Midbrain (tissue), 1 donor: ENCODE data around the gene AK9.

Source experiments
- DNase-seq: peaks from one replicate; lab custom pipeline; 2025; lab: John Stamatoyannopoulos, UW

The AK9 gene

DNA sequence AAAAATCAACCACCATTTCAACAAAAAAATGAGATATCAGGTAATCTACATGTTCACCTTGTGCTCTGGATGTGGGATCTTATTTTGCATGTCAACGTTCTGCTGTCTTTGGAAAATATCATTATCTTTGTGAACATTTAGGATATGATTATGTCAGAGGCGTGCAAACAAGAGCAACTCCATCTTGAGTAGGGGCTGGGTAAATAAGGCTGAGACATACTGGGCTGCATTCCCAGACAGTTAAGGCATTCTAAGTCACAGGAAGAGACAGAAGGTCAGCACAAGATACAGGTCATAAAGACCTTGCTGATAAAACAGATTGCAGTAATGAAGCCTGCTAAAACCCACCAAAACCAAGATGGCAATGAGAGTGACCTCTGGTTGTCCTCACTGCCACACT lies 179.2 kb downstream of the AK9 start:
- DNase-seq = no peak

DNA sequence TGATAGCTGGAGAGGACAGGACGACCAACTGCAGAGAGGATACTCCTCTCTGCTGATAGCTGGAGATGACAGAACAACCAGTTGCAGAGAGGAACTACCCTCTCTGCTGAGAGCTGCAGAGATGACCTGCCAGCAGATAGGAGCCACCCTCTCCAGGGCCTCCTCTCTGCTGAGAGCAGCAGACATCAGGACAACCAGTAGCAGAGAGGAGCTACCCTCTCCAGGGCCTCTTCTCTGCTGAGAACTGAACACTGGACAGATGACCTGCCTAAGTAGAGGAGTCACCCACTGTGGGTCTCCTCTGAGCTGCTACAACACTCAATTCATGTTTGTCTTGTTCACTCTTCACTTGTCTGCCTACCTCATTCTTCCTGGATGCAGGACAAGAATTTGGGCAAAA lies 180.6 kb downstream of the AK9 start:
- no peak for DNase-seq

DNA sequence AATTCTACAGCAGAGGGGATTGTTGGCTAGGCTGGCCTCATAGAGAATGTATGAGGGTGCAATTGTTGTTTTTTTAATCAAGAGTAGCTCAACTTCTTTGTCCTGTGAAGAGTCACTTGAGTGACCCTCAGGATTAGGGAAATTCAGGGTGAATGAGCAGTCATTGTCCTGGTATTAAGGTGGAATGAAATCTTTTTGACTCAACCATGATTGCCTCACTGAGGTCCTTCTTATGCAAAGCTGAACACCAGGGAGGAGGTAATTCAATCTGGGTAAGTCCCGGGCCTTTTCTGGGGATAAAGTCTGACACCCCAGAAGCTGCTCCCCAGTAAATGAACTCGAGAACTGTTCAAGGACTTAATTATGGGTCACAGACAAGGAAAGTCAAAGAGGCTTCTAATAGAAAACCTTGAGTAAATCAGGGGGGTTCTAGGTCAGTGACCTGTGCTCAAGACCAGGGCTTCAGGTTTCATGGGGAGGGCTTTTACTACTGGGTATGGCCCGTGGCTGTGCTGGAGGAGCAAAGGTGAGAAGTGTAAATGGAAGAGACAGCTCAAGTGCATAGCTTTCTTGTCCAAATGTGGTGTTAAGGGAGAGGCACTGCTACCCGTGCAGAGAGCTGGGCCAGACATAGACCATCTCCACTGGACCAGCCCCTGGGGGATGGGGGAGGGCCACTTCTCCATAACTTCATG lies 182.7 kb downstream of the AK9 start:
- DNase-seq = no peak

DNA sequence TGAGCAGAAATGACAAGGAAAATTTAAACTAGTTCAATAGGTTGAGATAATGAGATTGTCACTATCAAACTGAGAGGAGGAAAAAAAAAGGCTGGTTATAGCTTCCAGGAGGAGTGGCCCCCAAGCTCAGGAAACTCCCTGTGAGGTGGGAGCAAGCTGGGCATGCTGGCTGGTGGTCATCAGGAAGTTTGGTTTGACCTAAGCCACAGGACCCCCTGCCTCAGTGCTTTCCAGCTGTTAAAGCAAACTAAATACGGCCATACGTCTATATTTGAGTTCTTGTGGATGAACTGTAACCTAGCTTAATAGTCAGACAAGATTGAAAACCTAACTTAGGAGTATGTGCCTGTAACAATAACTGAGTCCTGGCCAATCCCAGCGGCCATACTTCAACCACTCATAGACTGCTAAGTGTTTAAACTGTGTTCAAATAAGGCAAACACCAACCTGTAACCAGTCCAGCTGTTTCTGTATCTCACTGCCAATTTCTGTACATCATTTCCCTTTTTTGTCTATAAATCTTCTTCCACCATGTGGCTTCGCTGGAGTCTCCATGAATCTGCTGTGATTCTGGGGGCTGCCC lies 183.4 kb downstream of the AK9 start:
- DNase-seq = no peak

DNA sequence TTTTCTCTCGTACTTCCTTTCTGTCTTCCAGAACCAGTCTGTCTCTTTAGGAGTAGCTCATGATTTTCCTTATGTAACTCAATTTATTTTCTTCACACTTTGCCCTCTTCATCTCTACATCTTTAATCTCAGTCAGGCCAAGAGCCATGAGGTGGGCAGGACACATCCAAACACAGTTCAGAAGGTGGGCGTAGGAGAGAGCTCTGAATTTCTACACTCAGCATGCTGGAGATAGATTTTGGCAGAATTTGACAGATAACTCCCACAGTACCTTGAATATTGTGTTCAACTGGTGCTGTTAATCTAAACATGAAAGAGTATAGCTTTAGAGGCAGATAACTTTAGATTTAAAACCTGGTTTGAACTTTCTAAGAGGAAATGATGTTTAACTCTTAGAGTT lies 184.2 kb downstream of the AK9 start:
- DNase-seq = no peak

DNA sequence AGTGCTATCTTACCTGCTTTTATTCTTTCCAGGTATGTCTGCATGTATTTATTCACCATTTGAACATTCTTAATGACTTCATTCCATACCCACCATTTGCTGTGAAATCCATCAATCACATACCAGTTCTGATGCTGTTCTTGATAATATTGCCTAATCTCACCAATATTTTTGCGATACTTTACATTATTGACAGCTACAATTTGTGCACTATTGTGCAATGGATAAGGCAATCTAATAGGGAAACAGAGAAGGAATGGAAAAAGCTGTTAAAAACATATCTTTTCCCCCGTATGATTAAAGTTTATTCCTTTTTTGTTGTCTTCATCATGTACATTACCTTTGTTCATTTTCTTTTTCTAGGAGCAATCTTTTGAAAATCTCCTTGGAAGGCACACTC lies 184.7 kb downstream of the AK9 start:
- no peak for DNase-seq

DNA sequence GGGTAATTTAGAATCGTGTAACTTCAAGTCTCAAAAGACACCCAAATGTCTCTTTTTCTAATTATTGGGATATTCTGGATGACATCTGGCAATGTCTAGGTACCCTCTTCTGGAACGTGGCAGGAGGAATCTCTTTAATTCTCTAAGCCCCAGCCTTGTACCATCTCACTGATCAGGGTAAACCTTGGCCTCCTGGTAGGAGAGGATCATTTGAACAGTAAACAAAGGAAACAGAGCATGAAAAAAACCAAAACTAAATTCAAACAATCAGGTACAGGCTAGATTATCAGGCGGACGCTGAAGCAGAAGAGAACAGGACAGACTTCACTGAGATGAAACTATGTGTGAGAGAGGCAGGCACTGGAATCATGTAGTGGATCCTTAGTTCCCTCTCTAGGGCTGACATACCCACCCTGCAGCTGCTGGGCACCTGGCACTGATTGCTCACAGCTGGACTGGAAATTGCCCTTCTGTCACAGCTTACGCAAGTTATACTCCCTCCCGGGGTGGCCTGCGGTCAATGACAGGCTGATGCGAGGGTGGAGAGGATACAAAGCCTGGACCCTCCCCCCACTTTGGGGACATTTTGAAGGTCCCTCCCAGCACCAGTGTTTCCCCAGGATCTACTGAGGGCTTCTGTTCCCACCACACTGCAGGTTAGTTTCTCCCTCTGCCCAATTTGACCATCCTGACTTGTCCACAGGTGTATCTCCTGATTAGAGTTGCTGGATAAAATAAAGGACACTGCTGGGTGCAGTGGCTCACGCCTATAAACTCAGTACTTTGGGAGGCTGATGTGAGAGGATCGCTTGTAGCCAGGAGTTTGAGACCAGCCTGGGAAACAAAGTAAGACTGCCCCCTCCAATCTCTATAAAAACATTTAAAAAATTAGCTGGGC lies 187.4 kb downstream of the AK9 start:
- no peak for DNase-seq

DNA sequence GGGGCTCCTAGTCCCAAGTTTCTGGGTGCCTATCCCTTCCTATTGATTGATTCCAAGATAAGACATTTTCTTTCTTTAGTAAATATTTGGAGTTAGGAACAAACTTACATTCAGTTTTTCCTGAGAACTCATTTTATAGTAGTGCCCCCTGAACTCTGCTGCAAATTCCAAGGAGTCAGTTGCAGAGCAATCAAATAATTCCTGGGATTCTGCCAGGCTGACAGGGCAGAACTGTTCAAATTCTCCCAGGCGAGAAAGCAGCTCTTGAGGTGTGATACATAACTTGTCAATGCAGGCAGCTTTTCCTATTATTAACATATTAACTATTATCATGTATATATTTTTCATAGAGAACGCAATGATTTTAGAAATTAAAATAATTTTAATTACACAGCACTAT lies 192.1 kb downstream of the AK9 start:
- no peak for DNase-seq

DNA sequence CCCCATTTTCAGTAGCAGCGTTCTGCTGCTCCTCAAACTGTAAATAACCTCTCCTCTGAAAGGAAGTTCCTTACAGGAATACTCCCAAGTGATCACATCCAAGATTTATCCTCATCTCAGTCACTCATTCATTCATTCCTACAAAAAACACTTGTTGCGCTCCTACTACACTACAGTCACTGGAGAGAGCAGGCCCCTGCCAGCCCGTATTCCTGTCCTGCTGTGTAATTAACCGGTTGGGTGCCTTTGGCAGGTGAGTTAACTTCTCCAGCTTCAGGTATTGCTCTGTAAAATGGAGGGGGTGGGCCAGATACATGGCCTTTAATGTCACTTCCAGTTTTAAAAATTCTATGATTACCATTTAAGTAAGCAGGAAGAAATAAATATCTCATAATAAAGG lies 192.9 kb downstream of the AK9 start:
- no peak for DNase-seq

DNA sequence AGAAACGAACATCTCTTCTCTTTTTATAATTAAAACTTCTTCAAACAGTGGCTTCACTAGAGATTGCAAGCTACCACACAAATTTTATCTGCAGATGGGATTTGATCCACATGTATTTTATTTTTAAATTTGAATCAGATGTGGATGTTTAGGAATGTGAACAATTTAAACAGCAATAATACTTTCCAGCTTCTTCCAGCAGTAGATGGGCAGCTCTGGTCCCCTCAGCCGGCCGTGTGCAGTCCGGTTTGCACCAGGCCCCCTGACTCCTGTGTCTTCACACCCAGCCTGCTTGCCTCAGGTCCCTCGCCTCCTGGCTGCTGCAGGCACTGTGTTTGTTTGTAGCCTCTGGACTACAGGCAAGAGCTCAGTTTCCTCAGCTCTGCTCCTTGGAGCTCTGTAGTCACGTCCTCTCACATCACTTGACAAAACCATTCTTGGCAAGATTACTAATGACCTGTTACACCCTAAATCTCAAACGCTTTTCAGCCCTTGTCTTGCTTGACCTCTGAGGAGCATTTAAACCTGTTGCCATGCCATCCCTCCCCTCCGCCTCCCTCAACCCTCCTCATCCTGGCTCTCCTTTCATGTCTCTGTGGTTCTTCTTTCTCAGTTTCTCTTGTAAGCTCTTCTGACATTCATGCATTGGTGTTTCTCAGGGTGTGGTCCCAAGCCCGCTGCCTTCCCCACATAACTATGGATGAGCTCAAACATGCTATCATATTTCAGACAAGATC lies 194.8 kb downstream of the AK9 start:
- DNase-seq = no peak

DNA sequence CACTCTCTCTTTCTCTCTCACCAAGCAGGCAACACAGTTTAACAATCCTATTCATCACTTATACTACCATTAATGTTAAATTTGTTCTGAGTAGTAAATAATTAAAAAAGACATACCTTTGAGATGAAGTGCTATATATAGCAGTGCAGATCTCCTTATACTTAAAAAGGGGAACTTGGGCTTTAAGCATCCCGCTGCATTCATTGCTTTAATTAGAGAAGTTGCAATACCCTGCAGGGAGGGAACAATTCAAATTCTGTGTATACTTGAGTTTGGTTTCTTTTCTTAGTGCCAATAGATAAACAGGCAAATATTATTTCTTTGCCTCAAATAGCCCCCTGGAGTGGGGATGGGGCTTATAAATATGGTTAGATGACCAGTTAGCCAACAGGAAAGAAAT lies 197.1 kb downstream of the AK9 start:
- DNase-seq = no peak

DNA sequence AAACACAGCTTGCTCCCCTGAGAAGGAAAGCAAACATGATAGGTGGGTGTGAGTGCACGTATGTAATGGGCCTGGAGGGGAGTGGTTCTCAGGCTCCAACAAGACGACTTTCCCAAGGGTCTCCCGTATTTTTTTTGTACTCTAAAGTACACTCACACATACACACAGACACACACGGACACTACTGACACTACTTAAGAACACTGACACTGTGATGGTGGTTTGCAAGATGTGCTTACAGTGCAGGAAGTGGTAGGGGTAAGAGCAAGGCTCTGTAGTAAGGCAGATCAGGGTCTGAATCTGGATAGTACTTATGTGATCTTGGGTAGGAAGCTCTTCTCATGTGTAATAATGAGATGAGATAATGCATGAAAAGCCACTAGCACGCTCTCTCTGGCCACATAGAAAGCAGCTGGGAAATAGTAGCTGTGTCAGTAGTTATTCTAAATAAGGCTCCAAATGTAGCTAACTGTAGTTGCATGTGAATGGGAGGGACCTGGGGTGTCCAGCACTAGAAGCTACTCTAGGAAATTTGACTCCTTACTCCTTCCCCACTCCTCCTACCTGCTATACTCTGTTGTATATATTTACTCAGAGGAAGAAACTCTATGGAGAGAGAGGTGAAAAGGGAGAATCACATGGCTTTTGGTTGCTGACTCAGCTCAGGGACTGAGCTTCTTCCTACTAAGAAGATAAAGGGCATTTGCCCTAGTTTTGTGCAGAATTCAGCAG lies 199.6 kb downstream of the AK9 start:
- DNase-seq = no peak

DNA sequence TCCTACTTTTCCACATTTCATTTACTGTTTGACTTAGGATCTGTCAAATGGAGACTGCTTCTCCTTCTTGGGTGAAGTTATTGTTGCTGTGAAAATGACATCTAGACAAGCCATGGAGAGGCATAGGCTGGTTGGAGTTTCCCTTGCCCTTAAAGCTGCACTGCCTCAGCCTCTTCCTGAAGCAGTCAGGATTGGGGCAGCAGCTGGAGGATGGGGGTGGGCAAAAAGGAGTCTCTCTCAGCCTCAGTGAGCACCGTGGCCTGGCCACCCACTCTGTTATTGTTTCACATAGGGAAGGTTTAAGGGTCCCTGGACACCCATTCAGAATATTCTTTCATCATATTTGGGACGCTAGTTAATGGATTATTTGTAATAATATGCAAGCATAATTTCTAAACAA lies 200.3 kb downstream of the AK9 start:
- DNase-seq = no peak

DNA sequence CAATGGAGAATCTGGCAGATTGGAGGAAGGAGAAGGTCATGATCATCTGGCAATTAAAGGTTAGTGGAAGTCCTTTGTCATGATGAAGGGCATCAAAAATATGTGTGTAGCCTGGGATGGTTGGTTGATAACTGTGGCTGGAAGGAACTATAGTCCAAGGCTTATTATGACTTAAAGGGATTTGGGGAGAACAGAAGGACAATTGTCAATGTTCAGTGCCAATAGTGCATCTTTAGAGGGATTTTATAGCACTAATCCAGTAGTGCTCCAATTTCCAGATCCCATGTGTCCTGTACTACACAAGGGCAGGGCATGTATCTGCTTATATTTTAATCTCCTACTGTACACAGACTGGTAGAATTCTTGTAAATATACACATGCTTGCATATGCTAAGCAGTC lies 203.0 kb downstream of the AK9 start:
- no peak for DNase-seq

DNA sequence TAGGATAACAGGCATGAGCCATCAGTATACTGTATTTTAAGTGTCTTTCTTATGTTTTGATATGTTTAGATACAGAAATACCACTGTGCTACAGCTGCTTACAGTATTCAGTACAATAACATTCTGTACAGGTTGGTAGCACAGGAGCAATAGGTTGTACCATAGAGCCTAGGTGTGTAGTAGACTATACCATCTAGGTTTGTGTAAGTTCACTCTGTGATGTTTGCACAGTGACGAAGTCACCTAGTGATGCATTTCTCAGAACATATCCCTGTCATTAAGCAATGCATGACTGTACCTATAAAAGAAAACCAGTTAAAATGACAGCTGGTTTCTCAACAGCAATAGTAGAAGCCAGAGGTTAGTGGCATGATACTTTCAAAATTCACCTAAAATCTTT lies 204.9 kb downstream of the AK9 start:
- no peak for DNase-seq

DNA sequence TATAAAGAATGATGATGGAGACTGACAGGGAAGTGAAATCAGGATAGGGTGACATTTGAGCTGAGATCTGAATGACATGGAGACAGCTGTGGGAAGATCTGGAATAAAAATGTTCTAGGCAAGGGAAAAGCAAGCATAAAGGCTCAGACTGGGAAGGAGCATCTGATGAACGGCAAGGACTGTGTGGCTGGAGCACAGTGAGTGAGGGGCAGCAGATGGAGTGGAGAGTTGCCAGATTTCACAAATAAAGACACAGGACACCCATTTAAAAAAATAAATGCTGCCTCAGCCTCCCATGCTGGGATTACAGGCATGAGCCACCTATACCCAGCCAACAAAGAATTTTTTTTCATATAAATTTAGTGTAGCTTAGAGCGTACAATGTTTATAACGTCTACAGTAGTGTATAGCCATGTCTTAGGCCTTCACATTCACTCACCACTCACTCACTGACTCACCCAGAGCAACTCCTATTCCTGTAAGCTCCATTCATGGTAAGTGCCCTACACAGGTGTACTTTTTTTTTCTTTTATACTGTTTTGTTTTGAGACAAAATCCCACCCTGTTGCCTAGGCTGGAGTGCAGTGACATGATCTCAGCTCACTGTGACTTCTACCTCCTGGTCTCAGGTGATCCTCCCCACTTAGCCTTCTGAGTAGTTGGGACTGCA lies 205.6 kb downstream of the AK9 start:
- no peak for DNase-seq

DNA sequence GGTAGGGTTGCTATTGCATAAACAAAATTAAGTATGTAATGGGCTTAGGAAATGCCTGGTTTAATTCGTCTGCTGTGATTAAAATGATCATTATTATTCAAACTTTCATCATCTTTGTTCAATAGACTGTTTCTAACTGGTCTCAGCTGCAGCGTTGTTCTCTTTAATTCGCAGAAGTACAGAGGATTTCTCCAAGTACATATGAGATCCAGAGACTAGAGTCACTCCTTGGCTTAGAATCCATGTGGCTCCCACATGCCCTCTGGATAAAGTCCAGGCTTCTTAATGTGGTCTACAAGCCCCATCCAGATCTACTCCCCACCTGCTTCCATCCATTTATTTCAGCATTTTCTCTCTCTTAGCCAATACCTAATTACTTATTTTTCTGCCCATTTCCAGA lies 206.9 kb downstream of the AK9 start:
- no peak for DNase-seq

DNA sequence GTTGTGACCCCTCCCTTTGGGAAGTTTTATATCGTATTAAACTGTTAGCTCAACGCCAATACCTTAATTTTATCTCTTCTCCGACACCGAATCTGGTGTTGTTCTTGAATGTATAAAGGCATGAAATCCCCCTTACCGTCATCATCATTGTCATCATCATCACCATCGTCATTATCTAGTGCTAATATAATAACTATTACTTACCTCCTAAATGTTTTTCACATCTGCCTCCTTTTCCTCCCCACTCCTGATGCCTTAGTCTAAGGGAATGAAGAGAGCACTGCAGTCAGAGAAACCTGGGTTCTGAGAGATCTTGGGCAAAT lies 207.3 kb downstream of the AK9 start:
- no peak for DNase-seq

DNA sequence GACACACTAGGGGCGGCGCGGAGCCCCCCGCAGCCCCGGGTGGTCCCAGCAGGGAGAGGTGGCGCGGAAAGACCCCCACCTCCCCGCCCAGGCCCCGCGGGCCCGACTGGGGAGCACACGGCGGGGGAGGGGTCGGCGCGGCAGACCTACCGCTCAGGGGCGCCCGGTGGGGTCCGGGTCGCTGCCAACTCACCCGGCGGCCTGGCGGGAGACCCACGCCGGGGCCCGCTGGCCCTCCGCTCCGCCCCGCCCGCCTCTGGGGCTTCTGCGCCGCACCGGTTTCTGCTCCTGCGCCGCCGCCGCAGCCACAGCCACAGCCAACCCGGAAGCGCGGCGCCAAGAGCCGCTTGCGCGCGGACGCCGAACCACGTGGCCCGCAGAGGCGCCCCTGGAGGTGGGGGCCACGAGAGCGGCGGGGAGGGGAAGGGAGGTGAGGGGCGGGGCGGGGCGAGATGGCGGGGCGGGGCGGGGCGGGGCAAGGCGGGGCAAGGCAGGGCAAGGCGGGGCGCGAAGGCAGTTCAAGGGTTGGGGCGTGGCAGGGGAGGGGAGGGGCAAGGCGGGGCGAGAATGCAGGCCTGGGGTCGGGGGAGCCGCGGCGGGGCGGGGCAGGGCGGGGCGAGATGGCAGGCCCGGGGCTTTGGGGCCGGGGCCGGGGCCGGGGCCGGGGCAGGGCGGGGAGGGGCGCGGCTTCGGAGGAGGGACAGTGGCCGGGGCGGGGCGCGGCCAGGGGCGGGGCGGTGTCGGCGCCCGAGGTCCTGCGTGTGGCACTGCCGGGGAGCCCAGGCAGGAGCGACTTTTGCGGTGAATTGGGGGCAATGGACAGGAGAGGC lies 207.9 kb downstream of the AK9 start, which contains the start of gene ZBTB24:
Gene ZBTB24, minus strand, starts transcription at position 315 of the 830 bp plus-strand sequence. CDS start 1,193 bp downstream, outside the sequence.
- peak; percentile 92 for DNase-seq

DNA sequence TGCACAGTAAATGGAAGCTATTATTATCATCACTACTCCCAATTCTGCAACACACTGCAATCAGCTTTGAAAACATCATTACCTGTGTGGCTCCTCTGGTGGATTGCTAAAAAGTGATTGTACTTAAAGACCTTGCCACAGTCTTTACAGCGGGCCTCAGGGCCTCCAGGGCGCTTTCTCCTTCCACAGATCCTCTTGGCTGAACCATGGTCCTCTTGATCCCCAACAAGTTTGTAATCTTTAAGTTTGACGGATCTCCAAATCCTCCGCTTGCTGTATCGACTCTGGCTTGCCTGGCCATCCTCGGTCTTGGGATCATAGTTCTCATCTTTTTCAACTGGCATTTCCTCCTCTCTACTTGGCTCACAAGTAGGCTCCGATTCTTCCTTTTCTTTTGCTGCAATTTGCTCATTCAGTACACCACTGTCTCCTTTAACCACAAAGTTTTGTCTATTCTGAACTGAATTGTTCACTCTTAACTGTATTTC lies 210.0 kb downstream of the AK9 start:
- DNase-seq = no peak
